Activated CD4-positive, alpha-beta T cell treated with anti-CD3 and anti-CD28 coated beads for 1 hour (primary cell): ENCODE data around the gene RALGPS1.
A peak's percentile ranks its signal among the peaks of the same experiment; 100 is the strongest.

Experiments used
- DNase-seq: peaks from one replicate; pipeline ENCODE4 v3.0.0-alpha.2; 2020

Gene RALGPS1, protein sequence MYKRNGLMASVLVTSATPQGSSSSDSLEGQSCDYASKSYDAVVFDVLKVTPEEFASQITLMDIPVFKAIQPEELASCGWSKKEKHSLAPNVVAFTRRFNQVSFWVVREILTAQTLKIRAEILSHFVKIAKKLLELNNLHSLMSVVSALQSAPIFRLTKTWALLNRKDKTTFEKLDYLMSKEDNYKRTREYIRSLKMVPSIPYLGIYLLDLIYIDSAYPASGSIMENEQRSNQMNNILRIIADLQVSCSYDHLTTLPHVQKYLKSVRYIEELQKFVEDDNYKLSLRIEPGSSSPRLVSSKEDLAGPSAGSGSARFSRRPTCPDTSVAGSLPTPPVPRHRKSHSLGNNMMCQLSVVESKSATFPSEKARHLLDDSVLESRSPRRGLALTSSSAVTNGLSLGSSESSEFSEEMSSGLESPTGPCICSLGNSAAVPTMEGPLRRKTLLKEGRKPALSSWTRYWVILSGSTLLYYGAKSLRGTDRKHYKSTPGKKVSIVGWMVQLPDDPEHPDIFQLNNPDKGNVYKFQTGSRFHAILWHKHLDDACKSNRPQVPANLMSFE

GRCh38 chr9:126914458-126915280 is at the start of gene RALGPS1:
Gene RALGPS1 (plus strand): TSS chr9:126914782. CDS start chr9:126962290, 47,508 bp downstream.
- peak; percentile 75 for DNase-seq

GRCh38 chr9:126869368-126869767 is 45.2 kb upstream of the RALGPS1 start:
- no peak for DNase-seq

- DNase-seq: no peak
Measured at GRCh38 chr9:126872516-126872915, 42.1 kb upstream of the RALGPS1 start.

DNA sequence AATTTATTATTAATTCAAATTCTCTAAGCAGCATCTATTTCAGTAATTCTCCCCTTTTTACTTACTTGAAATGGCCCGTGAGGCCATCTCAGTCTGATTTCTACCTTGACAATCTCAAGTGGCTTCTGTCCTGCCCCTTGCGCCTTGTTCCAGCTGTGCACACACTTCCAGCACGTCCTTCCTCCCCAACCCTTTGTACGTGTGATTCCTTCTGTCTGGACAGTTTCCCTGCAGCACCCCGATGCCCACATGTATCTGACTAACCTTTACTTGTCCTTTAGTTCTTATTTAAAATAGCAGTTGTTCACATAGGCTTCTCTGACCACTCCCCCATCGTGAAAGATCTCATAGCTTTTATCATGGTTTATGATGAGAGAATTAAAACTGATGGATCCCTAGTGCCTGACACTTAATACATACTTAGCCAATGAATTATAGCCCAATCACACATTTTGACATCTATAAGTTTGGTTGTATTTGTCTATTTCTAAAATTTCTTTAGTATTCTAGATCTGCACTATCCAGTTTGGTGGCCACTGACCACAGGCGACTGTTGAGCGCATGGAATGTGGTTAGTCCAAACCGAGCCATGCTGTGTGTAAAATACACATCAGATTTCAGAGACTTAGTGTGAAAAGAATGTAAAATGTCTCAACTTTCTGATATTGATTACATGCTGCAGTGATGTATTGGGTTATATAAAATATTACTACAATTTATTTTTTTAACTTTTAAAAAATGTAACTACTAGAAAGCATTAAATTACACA is 39.9 kb upstream of the RALGPS1 start:
- no peak for DNase-seq

- no peak for DNase-seq
Measured at GRCh38 chr9:126875756-126876510, 38.6 kb upstream of the RALGPS1 start.

DNA sequence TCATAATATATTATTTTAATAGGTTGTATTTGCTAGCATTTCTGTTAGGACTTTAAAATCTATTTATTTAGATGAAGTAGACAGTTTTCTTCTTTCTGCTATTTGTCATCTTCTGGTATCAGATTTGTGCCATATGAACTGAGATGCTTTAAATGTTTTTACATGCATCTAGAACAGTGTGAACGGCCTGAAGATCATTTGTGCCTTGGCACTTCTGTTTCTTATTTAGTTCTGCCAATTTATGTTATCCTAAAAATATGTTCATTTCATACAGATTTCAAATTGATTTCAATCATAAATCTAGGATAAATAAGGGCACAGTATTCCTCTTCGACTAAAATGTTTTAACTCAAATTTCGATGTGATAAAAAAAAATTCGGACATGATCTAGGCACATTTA is 38.1 kb upstream of the RALGPS1 start:
- DNase-seq: no peak

DNA sequence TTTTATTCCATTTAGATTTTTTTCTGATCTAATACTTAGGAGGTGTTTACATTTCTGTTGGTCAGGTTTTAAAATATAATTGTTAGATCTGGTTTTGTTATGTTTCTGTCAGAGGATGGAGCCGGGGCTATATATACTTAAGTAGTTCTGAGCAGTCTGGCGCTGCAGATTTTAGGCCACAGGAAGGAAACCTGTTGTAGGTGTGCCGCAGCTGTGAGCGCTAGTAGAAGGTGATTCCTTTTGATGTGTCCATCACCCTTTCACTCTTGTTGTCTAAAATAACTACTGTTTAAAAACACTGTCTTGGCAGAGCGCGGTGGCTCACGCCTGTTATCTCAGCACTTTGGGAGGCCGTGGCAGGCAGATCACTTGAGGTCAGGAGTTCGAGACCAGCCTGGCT is 37.2 kb upstream of the RALGPS1 start:
- DNase-seq: no peak

DNA sequence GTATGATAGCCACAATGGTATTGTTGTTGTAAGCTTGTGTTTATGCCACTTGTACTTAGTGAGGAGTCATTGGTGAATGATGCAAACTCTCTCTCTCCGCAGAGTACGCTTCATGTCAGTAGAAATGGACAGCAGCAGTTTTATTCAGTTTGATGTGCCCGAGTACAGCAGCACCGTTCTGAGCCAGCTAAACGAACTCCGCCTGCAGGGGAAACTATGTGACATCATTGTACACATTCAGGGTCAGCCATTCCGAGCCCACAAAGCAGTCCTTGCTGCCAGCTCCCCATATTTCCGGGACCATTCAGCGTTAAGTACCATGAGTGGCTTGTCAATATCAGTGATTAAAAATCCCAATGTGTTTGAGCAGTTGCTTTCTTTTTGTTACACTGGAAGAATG is 35.3 kb upstream of the RALGPS1 start:
- DNase-seq: no peak

- DNase-seq: no peak
Measured at GRCh38 chr9:126880226-126880946, 34.2 kb upstream of the RALGPS1 start.

GRCh38 chr9:126880947-126881332 is 33.6 kb upstream of the RALGPS1 start:
- DNase-seq: no peak

- DNase-seq: no peak
Measured at GRCh38 chr9:126882746-126883145, 31.8 kb upstream of the RALGPS1 start.

DNA sequence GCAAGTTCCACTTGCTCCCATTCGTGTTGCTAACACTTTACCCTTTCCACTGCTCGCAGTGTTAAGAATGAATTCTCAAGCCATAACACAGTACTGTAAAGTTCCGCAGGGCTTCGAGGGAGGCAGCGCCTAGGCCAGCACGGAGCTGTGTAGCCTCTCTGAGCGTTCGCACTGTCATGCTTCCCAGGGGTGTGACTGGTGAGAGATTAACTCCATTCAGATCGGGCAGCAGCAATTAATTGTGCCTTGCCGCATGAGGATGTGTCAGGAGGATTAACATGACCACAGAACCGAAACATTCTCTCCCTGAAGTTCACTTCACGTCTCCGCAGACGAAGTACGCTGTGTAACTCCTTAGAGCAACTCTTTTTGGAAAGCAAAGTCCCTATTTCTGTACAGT is 30.9 kb upstream of the RALGPS1 start:
- no peak for DNase-seq

GRCh38 chr9:126885131-126885641 is 29.4 kb upstream of the RALGPS1 start:
- no peak for DNase-seq

DNA sequence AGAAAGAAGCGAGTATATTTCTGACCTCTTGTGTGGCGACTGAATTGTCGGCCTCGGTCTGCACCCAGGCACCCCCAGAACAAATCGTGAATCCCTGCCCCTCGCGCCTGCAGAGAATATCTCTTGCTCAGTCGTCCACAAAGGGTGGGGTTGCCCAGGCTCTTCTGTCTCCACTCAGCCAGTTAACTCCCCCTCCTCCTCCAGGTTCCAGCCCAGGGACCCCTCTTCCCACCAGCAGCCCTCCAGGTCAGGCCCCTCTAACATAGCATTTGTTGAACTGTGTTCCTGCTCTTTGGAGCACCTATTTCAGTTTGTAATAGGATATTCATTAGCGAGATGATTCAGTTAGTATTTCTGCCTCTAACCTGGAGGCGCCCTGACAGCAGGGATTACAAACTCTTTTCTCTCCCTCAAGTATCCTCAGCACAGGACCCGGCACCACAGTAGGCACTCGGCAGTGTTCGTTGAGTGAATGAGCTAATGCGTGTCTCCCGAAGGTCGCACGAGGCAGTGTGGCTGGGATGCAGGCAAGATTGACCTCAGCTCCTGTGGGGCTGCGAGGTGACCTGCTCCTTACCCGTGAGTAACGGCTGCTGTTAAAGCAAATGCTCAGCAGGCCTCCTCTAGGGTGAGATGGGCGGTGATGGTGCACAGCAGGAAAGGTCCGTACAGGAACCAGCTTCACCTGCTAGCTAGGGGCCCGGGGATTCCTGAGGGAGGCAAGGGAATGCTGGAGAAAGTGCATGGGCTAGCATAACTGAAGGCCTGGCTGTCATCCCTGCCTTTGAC is 28.4 kb upstream of the RALGPS1 start:
- no peak for DNase-seq

- no peak for DNase-seq
Measured at GRCh38 chr9:126886897-126887296, 27.7 kb upstream of the RALGPS1 start.

- DNase-seq: no peak
Measured at GRCh38 chr9:126891676-126892075, 22.9 kb upstream of the RALGPS1 start.

GRCh38 chr9:126893079-126893478 is 21.5 kb upstream of the RALGPS1 start:
- no peak for DNase-seq

DNA sequence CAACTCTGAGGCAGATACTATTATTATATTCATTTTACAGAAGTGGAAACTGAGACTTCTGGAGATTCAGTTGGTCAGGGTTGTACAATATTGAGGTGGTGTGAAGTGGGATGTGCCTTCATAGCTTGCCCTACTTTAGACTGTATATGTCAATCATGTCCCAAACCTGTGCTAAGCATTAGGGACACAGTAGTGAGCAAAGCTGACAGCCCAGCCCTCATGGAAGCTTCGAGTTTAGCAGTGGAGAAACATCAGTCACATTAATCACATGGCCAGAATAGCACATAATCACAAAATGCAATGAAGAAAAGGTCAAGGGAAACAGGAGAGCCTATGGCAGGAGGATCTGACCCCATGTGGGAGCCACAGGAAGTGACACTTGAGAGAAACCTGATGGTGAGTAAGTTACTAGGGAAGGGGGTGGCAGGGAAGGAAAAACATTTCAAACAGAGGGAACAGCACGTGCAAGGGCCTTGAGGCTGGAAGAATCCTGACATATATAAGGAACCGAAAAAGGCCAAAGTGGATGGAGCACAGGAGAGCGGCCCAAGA is 20.5 kb upstream of the RALGPS1 start:
- no peak for DNase-seq

DNA sequence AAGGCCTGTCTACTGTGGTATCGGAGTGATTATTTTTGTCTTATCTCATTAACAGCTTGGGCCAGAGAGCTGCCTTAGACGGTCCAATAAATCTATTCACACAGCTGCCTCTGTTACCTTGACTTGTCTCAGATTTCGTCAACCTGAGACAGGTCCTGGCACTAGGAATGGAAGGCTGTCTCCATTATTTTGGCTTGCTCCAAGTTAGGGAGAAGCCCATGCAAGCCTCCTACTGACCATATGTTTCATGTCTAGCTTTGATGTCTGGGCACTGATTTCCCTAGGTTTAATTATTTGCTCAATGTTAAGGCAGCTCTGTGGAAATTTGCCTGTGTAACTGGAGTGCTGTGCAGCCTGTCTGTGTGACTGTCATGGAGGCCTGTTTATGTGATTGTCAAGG is 12.4 kb upstream of the RALGPS1 start:
- no peak for DNase-seq

DNA sequence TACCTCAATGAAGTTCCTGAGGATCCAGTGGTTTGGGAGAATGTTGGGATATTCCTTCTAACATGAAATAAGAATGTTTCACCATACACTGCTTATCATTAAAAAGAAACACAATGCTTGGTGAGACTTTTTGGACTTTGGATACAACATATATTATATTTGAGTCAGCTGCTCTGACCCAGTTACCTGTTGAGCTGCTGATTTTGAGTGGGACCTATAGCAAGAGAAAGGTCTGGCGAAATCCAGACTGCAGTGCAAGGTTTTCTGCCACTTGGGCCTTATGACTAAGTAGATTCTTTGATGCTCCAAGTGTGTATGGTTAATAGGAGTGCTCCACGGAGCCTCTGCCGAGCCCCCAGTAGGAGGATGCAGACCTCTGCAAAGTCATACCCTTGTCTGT is 10.0 kb upstream of the RALGPS1 start:
- DNase-seq: no peak
